Measurements from ENCODE around the gene PADI1.

Gene PADI1, protein sequence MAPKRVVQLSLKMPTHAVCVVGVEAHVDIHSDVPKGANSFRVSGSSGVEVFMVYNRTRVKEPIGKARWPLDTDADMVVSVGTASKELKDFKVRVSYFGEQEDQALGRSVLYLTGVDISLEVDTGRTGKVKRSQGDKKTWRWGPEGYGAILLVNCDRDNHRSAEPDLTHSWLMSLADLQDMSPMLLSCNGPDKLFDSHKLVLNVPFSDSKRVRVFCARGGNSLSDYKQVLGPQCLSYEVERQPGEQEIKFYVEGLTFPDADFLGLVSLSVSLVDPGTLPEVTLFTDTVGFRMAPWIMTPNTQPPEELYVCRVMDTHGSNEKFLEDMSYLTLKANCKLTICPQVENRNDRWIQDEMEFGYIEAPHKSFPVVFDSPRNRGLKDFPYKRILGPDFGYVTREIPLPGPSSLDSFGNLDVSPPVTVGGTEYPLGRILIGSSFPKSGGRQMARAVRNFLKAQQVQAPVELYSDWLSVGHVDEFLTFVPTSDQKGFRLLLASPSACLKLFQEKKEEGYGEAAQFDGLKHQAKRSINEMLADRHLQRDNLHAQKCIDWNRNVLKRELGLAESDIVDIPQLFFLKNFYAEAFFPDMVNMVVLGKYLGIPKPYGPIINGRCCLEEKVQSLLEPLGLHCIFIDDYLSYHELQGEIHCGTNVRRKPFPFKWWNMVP

DNA sequence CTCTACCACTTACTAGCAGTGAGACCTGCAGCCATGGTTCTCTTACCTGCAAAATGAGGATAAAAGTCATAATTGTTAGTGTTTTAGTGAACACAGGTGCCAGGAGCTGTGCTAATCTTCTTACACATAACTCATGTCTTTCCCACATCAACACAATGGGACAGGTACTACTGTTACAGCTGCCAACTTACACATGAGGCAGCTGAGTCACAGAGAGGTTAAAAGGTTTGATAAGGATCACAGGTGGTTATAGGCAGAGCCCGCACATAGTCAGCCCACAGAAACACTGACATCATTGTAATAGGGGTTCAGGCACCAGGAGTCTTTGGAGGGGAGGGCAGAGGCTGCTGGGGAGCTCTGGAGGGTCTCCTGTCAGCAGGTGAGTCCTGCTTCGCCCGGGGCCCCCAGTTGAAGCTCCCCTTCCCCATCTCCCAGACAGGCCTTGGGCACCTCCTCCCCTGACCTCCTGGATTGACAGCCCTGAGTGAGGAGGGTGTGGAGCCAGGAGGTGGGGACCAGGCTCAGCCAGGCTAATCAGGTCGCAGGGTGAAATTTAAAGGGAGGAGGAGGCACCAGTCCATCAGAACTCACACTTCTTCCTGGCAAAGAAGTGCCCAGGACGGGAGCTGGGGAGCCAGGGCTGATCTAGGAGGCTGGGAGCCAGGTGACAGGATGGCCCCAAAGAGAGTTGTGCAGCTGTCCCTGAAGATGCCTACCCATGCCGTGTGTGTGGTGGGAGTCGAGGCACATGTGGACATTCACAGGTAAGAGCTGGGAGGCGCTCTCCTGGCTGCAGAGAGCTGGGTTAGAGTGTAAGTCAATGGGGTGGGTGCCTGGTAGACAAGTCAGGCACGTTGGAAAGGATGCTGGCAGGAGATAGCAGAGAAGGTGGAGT, at the start of gene PADI1:
Gene PADI1 (plus strand): TSS at position 583 of the 895 bp plus-strand sequence. CDS start 90 bp downstream, at position 673.
- DNase-seq, result no peak

DNA sequence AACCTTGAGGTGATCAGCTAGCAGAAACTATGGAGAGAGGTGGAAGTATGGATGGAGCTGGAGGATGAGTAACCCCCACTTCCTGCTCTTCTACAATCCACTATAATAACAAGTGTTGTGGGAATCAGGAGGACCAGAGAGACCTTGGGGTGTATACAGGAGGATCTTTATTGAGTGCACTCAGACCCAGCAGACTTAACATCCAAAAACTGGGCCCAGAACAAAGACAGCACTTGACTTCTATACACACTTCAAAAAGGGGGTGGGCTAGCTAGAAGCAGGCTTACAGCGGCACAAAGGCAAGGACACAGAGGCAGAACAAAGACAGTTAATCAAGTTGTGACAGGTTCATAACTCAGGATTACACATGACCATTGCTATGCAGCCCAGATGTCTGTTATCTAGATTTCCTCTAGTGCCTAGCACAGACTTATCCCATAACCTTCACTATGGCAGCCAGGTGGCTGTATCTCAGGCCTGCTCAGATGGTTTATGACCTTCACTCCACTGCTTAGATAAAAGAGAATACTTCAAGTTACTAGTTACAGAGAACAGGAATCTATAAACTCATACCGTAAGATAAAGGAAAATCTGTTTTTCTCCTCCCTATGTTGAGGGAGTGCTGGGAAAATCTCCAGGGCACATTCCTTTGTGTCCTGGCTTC, 49.5 kb upstream of the PADI1 start:
- no peak for DNase-seq

DNA sequence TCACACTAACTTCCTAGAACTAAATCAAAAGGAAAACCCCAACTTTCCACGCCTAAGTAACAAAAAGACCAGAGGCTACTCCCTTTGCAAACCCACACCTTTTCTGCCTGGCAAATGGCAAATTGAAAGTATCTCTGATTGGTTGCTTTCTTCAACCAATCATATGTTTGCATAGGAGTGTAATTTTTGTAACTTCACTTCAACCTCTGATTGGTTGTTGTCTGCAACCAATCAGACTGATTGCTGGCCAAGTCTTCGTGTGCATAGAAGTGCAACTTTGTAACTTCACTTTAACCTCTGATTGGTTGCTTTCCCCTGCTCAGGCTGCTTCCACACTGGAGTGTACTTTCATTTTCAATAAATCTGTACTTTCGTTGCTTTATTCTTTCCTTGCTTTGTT, 48.8 kb upstream of the PADI1 start:
- no peak for DNase-seq

DNA sequence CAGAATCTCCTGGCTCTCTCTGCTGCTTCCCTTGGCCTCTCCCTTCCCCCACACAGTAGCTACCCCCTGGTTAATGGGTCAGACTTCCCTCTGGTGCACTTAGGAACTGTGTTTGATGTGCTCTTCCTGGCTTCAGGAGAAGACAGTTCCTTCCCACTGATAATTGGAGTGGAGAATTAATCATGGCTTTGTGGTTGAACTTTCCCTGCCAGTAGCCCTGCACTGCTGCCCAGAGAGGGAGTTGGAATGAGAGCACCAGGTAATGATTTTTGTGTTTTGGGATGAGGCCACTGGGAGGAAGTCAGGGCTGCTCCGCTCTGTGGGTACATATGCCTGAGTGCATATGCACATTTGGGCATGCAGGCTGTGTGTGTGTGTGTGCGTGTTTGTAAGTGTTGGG, 46.0 kb upstream of the PADI1 start:
- DNase-seq, result no peak

DNA sequence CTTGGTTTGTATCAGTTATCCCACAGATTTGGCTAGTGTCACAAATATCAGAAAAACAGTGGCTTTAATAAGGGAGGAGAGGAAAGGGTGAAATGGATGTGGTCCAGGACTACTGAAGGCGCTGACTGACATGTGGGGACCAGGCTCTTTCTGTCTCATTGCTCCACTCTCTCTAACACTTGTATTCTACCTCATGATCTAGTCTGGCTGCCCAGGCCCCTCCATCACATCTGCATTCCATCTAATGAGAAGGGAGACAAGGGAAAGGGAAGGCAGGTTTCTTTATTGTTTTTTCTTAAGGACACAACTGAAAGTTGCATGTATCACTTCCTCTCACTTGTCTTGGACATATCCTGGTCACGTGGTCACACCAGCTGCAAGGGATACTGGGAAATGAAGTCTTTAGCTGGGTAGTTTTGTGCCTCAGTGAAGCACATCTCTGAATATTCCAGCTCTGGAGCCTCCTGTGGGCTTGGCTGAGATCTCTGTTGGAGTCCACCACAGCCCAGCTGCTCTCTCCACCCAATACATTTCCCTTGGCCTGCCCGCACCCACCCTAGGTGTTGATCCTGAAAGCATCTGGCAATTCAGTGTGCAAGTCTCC, 43.7 kb upstream of the PADI1 start:
- DNase-seq, result no peak

DNA sequence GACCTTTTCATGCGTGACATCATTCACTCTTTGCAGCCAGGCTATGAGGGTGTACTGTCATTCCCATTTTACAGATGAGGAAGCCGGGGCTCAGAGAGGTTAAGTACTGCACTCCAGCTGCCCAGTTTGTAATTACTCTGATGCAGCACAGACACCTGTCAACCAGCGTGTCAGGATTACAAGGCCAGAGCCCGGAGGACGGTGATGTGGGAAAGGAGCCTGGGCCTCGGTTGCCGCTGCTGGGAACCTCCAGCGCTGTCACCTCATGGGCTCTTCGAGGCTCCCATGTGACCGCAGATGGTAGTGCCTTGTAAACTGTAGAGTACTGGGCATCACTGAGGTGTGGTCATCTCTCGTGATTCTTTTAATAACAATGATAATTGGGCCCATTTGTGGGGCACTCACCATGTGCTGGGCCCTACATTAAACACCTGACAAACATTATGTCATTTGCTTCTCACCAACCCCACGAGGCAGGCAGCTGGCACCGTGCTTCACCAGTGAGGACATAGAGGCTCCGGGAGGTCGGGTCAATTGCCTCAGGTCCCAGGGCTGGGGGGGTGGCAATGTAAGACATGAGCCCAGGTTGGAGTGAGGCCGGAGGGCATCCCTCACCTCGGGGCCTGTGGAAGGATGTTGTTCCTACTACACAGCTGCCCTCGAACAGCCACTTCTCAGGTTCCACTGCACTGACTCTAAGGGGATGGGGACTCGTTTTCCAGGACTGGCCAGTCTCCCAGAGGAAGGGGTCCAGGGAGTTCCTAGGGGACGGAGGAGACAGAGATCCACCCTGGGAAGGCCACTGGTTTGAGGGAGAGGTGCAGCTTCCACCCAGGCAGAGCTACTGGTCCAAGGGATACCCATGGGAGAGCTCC, 42.8 kb upstream of the PADI1 start:
- DNase-seq, result no peak

DNA sequence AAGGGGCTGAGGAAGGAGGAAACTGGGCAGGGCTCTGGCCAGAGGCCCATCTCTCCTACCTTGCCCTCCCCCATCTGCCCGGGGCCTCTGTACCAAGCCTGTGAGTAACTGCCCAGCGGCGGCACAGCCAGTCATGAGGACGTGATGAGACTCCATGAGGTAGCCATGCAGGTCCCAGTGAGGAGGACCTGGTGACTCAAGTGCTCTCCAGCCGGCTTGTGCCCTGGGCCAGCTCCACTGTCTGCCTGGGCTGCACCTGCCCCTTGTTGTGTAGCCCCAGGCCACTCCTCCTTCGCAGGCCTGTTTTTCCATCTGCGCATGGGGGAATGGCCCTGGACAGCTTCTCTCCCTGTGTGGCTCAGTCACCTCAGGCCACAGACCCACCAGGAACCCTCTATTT, 42.0 kb upstream of the PADI1 start:
- no peak for DNase-seq

DNA sequence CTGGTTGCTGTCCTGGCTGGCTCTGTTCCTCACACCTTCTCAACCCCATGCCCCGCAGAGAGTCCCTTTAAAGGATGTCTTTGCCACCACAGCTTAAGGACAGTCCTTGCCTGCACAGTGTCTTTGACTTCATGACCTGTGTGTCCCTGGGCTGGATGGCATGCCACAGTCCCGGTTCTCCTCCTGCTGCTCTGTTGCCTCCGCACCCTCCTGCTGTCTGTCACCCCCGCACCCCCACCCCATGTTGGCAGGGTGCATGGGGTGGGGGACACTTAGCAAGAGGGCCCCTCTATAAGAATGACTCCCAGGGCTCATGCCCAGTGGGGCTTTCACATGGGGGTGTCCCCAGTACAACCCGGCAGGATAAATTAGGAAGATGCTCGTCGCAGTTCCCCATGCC, 41.6 kb upstream of the PADI1 start:
- no peak for DNase-seq

DNA sequence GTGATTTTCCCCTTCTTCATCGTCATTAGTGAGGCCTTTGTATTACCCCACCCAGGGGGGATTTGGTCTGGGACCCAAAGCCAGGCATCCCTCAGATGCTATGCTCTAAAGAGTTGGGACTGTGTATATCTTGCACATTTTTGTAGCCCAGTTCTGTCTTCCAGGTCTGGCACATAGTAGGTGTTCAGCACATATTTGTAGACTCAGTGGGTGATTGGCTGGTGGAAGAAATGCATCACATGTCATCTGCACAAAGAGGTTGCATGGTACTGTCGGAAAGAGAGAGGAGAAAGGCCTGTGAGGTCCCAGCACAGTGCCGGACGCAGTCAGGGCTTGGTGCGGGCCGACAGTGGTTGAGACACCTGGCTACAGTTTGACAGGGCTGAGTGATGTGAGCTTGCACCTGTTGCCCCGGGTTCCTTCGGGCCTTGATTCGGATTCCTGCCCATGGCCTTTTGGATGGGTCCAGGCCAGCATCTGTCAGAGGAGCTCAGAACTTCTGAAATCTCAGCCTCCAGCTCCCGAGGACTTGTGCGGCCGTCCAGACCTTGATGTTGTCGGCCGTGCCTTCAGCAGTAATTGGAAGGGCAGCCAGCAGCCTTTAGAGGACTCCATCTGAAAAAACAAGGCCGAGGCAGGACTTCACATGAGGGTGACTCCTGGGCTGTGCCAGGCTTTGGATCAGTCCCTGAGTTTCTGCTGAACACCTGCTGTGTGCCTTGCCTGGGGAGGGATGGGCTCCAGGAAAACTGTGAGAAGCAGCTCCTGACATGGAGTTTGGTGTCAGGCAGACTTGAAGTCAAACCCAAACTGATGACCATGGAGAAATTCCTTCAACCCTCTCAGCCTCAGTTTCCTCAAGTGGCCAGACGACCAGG, 40.9 kb upstream of the PADI1 start:
- no peak for DNase-seq

DNA sequence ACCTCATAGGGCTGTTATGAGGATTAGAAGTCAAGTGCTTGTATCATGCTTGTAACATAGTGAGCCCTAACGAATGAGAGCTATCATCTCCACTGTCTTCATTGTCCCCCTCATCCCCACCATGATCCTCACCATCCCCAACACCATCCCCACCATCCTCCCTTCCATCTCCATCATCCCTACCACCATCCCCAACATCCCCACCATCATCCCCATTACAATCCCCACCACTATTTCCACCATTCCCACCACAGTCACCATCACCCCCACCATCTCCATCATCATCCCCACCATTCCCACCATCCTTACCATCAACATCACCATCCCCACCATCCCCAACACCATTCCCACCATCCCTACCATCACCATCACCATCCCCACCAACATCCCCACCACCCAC, 39.1 kb upstream of the PADI1 start:
- DNase-seq, result no peak

DNA sequence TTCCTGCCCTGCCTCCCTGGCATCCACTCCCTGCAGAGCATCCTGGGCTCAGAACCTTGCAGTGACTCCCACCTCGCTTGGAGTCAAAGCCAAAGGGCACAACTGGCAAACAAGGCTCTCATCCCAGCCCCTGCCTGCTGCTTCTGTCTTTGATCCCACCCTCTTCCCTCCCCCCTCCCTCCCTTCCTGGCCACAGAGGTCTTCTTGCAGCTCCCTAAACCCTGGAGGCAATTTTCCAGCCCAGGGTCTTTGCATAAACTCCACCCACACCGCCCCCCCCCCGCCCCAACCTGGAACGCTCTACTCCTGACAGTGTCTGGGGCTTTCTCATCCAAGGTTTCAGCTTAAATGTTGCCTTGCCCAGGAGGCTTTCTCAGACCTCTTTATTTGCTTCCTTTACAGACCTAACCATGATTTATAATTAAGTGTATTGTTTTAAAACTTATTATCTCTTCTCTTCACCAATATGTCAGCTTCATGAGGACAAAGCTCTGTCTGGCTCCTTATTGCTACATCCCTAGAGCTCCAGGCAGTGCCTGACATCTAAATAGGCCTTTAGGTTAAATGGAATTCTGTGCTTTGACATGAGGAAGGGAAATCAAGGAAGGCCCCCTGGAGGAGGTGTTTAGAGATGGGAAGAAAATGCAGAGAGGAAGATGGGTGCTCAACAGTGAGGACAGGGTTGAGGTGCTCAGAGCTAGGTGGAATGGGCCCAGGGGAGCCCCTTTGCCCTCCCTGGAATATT, 37.7 kb upstream of the PADI1 start:
- DNase-seq, result no peak

DNA sequence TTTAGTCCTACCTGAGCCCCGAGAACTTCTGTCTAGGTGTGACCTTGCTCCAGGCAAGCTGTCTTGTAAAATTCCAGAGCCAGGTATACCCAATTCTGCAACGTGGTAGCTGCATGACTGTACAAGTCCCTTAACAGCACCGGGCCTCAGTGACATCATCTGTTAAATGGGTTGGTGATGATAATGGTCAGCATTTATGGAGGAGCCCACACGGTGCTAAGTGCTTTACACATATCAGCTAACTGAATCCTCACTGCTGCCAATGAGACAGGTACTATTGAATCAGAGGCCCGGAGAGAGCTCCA, 37.2 kb upstream of the PADI1 start:
- no peak for DNase-seq

DNA sequence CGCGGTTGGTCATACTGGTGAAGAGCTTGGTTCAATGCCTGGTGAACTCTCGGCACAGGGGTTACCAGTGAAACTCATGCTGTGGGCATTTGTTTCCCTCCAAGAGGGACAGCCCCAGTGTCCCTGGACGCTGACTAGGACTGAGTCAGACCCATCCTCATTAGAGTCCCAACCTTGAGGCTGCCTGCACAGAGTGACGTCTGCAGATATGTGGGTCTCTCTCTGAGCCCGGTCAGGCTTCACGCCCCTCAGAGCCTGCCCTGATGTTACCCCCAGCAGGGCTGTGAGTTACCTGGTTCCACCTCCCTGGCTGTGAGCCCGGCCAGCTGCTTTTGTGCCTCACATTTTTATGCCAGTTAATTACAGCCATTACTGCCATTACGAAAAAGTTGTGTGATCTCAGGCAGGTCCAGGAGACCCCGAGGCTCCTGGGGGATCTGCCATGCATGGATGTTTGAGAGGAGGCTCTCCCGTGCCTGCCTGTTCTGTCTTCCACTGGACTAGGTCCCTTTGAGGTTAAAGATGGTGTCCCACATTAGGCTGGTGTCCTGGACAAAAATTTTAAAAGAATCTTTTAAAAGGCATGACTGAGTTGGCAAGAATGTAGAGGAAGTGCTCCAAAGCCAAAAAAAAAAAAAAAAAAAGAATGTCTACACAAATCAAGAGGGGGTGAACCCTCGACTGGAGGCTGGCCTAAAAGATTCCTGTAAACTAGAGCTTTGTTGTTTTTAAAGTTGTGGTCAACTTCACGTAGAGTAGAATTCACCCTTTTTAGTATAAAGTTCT, 36.6 kb upstream of the PADI1 start:
- no peak for DNase-seq

DNA sequence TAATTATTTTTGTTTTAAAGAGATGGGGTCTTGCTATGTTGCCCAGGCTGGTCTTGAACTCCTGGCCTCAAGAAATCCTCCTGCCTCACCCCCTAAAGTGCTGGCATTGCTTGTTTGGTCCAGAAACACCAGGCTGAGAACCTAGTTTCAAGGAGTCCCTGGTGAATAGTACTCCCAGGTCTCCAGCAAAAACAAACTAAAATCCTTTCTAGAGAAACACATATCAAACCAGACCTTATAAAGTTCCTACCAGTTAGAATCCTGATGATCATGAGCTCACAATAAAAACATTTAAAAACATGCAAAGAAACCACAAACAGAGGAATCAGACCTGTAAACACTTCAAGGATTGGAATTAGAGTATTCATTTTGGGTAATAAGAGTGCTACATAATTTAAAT, 34.4 kb upstream of the PADI1 start:
- DNase-seq, result no peak

DNA sequence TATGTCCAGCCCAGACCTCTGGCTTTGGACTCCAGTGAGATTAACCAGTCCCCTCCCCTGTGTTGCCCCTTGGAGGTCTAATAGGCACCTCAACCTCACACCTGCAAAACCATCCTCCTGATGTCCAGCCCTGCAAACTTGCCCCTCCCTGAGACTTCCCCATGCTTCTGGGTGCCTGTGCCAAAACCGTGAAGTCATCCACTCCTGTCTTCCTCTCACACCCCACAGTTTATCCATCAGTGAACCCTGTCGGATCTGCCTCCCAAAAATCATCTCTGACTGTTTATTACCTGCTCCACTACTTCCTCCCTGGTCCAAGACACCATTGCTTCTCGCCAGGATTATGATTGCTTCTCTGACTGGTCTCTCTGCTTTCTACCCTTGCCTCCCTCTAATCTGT, 31.7 kb upstream of the PADI1 start:
- DNase-seq, result no peak

DNA sequence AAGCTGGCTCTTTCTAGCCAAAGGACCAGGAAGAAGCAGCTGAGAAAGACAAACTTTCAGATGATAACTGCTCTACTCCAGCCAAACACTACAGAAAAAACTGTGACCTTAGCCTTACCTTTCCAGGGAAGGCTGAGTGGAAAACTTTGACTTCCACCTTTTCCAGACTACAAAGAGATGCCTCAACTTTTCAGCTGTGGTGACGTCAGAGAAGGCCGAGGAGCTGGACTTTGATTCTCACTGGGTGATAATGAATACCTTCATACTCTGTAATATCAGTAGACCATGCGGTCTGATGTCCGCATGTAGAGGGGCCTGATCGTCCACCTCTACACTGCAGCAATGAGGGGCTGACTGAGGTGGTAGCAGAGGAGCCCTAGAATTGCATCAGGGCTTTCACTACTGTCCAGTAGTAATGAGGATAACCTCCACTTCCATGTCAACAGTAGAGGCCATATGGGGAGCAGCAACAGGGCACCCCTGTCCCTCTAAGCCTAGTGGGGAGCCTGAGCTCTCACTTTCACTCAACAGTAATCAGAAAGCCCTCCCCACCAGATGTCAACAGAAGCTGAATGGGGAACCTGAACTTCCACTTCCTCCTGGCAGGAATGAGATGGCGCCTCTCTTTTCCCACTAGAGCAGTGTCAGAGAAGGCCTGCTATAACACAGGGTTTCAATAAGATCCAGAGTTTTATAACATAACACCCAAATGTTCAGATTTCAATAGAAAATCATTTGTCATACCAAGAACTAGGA, 28.4 kb upstream of the PADI1 start:
- DNase-seq, result no peak

DNA sequence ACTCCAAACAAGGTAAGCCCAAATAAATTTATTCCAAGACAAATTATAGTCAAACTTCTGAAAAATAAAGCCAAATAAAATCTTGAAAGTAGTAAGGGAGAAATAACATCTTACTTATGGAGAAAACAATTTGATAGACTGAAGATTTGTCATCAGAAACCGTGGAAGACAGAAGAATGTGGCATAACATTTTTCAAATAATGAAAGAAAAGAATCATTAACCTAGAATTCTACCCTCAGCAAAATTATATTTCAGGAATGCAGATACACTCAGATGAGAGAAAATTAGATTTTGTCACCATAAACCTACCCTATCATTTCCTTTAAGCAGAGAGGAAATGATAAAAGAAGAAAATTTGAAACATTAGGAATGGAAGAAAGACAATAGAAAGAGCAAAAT, 27.3 kb upstream of the PADI1 start:
- DNase-seq, result no peak

DNA sequence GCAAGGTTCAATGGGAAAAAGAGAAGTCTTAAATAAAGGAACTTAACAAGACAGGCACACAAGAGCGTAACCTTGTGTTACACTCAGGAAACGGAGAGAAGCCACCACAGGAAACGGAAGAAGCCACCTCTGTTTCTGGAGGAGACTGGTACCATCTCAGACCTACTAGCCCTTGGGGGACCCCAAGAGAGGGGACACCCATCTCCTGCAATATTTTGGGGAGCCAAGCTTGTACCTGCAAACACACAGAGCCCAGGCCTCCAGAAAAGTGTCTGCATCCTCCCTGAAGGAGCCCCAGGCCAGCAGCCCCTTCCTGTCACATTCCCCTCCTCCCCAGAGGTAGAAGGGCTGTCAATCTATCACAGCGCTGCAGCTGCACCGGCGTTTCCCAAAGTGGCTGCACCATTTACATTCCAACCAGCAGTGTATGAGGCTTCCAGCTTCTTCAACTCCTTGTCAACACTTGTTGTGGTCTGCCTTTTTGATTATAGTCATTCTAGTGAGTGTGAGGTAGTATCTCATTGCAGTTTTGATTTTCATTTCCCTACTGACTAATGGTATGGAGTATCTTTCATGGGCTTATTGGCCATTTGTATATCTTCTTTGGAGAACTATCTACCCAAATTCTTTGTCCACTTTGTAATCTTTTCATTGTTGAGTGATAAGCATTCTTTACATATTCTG, 23.0 kb upstream of the PADI1 start:
- DNase-seq, result no peak

Data from NCI-H1694 treated with DMSO at 0.1 percent for 48 hours (cell line).